Epithelial cell of umbilical artery (primary cell): Measurements from ENCODE around the gene HABP2. TPM values are rescaled to one million over a fixed set of nuclear protein-coding genes. Genes with fewer than 3 reads are reported as not detected.

ENCODE experiments used
- total RNA-seq: library from RNA; depleted of rRNA; stranded (reverse); fragments of >200 nt; gene quantifications from 2 replicates; pipeline ENCODE4 v1.2.3, GENCODE V29; 2014

The HABP2 gene
- not detected in 2 replicates for total RNA-seq

GRCh38 chr10:113552701-113553100 lies at the start of gene HABP2:
HABP2 (plus strand) TSS chr10:113553053; CDS start chr10:113553122, 69 bp downstream.

Other genes with a start within 250 kb of the HABP2 start
- gene NRAP, start 111.0 kb downstream of the HABP2 start, total RNA-seq: not detected in 2 replicates
- 43.9 and 66.9 TPM in 2 replicates for gene CASP7, start 126.9 kb downstream of the HABP2 start, total RNA-seq
- gene PLEKHS1, start 198.6 kb downstream of the HABP2 start, total RNA-seq: not detected in 2 replicates